WTC11 (cell line): ENCODE measurements around the gene FBXO24.

Source experiments
- ATF2 ChIP-seq: sonication (generic); formaldehyde crosslinking; IDR thresholded peaks from 2 replicates; pipeline ENCODE4 v1.8.1; 2022; ENCODE audit warnings: low read depth, missing genetic modification reagents, borderline replicate concordance
- CBFB ChIP-seq: sonication (generic); formaldehyde crosslinking; IDR thresholded peaks from 2 replicates; pipeline ENCODE4 v1.8.1; 2022; ENCODE audit warnings: mild to moderate bottlenecking, low read depth, missing genetic modification reagents
- CTCF ChIP-seq: fragments of 200-600 bp; IDR thresholded peaks from 2 replicates; pipeline ENCODE4 v1.8.0; 2022; ENCODE audit warnings: antibody characterized with exemption
- E2F5 ChIP-seq: sonication (generic); formaldehyde crosslinking; IDR thresholded peaks from 2 replicates; pipeline ENCODE4 v1.8.1; 2022; ENCODE audit warnings: mild to moderate bottlenecking, moderate library complexity, missing genetic modification reagents
- FOXK1 ChIP-seq: sonication (generic); formaldehyde crosslinking; IDR thresholded peaks from 2 replicates; pipeline ENCODE4 v1.8.0; 2022; ENCODE audit warnings: mild to moderate bottlenecking, moderate library complexity, missing genetic modification reagents
- IRF2 ChIP-seq: sonication (generic); formaldehyde crosslinking; IDR thresholded peaks from 2 replicates; pipeline ENCODE4 v1.8.0; 2022; ENCODE audit warnings: low read depth, missing genetic modification reagents, borderline replicate concordance
- MAX ChIP-seq: sonication (generic); formaldehyde crosslinking; IDR thresholded peaks from 2 replicates; pipeline ENCODE4 v1.8.0; 2022; ENCODE audit warnings: mild to moderate bottlenecking, missing genetic modification reagents
- TEAD4 ChIP-seq: sonication (generic); formaldehyde crosslinking; IDR thresholded peaks from 2 replicates; pipeline ENCODE4 v1.8.0; 2022; ENCODE audit warnings: mild to moderate bottlenecking, missing genetic modification reagents
- ZNF512 ChIP-seq: sonication (generic); formaldehyde crosslinking; IDR thresholded peaks from 2 replicates; pipeline ENCODE4 v1.8.1; 2022; ENCODE audit warnings: missing genetic modification reagents, borderline replicate concordance
- ZNF532 ChIP-seq: fragments of 250-450 bp; sonication (Bioruptor Pico); IDR thresholded peaks from 2 replicates; pipeline ENCODE4 v1.9.0; 2021; ENCODE audit warnings: mild to moderate bottlenecking, borderline replicate concordance

GRCh38 chr7:100591596-100591995 is 5.5 kb downstream of the FBXO24 start:
- TF ChIP-seq CTCF: no peak
- no peak for TF ChIP-seq ZNF532 (CRISPR knock-in tag)
- no peak for TF ChIP-seq MAX (CRISPR knock-in tag)
- TF ChIP-seq ZNF512 (CRISPR knock-in tag): no peak
- TF ChIP-seq FOXK1: no peak
- no peak for TF ChIP-seq E2F5 (CRISPR knock-in tag)
- TF ChIP-seq TEAD4 (CRISPR knock-in tag): no peak
- no peak for TF ChIP-seq CBFB (CRISPR knock-in tag)
- no peak for TF ChIP-seq IRF2 (CRISPR knock-in tag)
- TF ChIP-seq ATF2 (CRISPR knock-in tag): no peak
